Uterus (tissue), 4 donors: Measurements from ENCODE around the gene PLPP7. TPM values are rescaled to one million over a fixed set of nuclear protein-coding genes. Genes with fewer than 3 reads are reported as not detected.
"Not testable (repeated sequence)": the region's sequence is repeated elsewhere in the genome, so short reads cannot be mapped to it uniquely, and the experiment has no call there.

Experiments used
- DNase-seq, 2 donors: peaks; one replicate each; pipeline ENCODE4 v3.0.0-alpha.2; 2019 to 2020
- H3K27ac ChIP-seq, 2 donors: fragments of 200-600 bp; sonication (generic); 1 replicate in 1 of 2; 2 replicates in 1 of 2; pipeline ENCODE4 v1.5.1; 2016 to 2018
- H3K27me3 ChIP-seq, 2 donors: fragments of 200-600 bp; sonication (generic); one replicate each; pipeline ENCODE4 v1.5.1; 2018 to 2019; ENCODE audit warnings: control low read depth in 1 of 2
- H3K36me3 ChIP-seq, 2 donors: fragments of 200-600 bp; sonication (generic); one replicate each; pipeline ENCODE4 v1.5.1; 2019; ENCODE audit warnings: control low read depth in 1 of 2
- H3K4me1 ChIP-seq, 2 donors: fragments of 200-600 bp; sonication (generic); one replicate each; pipeline ENCODE4 v1.5.1; 2018 to 2019; ENCODE audit warnings: control low read depth in 1 of 2
- H3K4me3 ChIP-seq, 2 donors: fragments of 200-600 bp; sonication (generic); 1 replicate in 1 of 2; 2 replicates in 1 of 2; pipeline ENCODE4 v1.5.1; 2018 to 2019; ENCODE audit warnings: mild to moderate bottlenecking in 1 of 2
- H3K9me3 ChIP-seq, 2 donors: fragments of 200-600 bp; sonication (generic); one replicate each; pipeline ENCODE4 v1.5.1; 2019; ENCODE audit warnings: control low read depth in 1 of 2
- POLR2A ChIP-seq, 2 donors: fragments of 450-650 bp; IDR thresholded peaks; one replicate each; pipeline ENCODE4 v1.6.1; 2016; ENCODE audit warnings: antibody characterized with exemption in 2 of 2, mild to moderate bottlenecking in 1 of 2, moderate library complexity in 1 of 2
- intact Hi-C: fragments of 100-400 bp; cut with DNase I; formaldehyde crosslinking; loops from one replicate; pipeline ENCODE4 v1.15.1; 2023; ENCODE audit warnings: low total_unique reads
- total RNA-seq, 4 donors: library from RNA; depleted of rRNA in 3 of 4; stranded (reverse); fragments of >200 nt in 3 of 4; gene quantifications; one replicate each; pipeline versions ENCODE4 v1.1.0 to v1.2.4, GENCODE V29; 2014 to 2023
- TF ChIP-seq, protein P1 (sequence below), 4 experiments: fragments of 200-600 bp in 2 of 4; fragments of 450-650 bp in 2 of 4; sonication (generic) in 2 of 4; IDR thresholded peaks; one replicate each; pipeline ENCODE4 v1.5.1; 2016 to 2019; ENCODE audit warnings: antibody characterized with exemption in 4 of 4, mild to moderate bottlenecking in 2 of 4, moderate library complexity in 1 of 4
- donor health status: DM: yes; HTN: yes; CAD: no.

The PLPP7 gene
- total RNA-seq, 4 donors from 2014 or later, result 6.3 to 45.3 (median 8.1) TPM

GRCh38 chr9:131324736-131325679 lies 35.5 kb downstream of the PLPP7 start:
- intact Hi-C loops, result loop anchor here (10.0 kb wide), 1 partner anchor 60 kb away; no protein-coding TSS in a partner anchor
- Histone ChIP-seq H3K9me3 (no peaks in the 10 kb centered on the region), H3K4me1 (no peaks in the 10 kb centered on the region), H3K36me3 (no peaks in the 10 kb centered on the region), H3K27ac (no peak overlapping the region), H3K27me3 (no peaks in the 10 kb centered on the region), H3K4me3 (no peak overlapping the region)
- DNase-seq, result no peak
- no peak for TF ChIP-seq POLR2A (IDR thresholded peaks at IDR 0.05)
- TF ChIP-seq, protein P1, sequence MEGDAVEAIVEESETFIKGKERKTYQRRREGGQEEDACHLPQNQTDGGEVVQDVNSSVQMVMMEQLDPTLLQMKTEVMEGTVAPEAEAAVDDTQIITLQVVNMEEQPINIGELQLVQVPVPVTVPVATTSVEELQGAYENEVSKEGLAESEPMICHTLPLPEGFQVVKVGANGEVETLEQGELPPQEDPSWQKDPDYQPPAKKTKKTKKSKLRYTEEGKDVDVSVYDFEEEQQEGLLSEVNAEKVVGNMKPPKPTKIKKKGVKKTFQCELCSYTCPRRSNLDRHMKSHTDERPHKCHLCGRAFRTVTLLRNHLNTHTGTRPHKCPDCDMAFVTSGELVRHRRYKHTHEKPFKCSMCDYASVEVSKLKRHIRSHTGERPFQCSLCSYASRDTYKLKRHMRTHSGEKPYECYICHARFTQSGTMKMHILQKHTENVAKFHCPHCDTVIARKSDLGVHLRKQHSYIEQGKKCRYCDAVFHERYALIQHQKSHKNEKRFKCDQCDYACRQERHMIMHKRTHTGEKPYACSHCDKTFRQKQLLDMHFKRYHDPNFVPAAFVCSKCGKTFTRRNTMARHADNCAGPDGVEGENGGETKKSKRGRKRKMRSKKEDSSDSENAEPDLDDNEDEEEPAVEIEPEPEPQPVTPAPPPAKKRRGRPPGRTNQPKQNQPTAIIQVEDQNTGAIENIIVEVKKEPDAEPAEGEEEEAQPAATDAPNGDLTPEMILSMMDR (IDR thresholded peaks at IDR 0.05), result no peak

DNA sequence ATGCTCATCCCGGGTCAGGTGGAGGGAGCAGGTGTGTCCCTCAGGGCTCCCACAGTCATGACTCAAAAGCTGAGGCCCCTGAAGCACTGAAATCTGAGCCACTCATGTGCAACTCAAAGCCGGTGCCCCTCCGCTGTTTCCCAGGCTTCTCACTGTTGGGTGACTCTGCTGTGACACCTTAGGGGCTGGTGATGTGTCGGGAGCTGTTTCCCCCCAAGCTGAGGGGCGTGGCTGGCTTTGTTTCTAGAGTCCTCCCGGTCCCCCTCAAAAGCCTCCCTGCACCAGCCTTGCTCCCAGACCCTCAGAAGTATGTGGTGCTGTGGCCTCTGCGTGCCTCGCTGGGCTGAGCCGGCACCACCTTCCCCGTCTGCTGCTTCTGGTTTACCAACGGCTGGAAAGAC lies 39.7 kb downstream of the PLPP7 start:
- H3K27ac ChIP-seq, result no peak overlapping the region
- no peaks in the 10 kb centered on the region for H3K36me3 ChIP-seq
- H3K4me1 ChIP-seq, result no peaks in the 10 kb centered on the region
- no peak for DNase-seq
- H3K4me3 ChIP-seq, result no peak overlapping the region
- TF ChIP-seq, protein P1 (IDR thresholded peaks at IDR 0.05), result no peak
- TF ChIP-seq POLR2A (IDR thresholded peaks at IDR 0.05), result no peak
- intact Hi-C loops, result loop anchor here (10.0 kb wide), 1 partner anchor 64 kb away; no protein-coding TSS in a partner anchor
- no peaks in the 10 kb centered on the region for H3K9me3 ChIP-seq
- no peaks in the 10 kb centered on the region for H3K27me3 ChIP-seq

DNA sequence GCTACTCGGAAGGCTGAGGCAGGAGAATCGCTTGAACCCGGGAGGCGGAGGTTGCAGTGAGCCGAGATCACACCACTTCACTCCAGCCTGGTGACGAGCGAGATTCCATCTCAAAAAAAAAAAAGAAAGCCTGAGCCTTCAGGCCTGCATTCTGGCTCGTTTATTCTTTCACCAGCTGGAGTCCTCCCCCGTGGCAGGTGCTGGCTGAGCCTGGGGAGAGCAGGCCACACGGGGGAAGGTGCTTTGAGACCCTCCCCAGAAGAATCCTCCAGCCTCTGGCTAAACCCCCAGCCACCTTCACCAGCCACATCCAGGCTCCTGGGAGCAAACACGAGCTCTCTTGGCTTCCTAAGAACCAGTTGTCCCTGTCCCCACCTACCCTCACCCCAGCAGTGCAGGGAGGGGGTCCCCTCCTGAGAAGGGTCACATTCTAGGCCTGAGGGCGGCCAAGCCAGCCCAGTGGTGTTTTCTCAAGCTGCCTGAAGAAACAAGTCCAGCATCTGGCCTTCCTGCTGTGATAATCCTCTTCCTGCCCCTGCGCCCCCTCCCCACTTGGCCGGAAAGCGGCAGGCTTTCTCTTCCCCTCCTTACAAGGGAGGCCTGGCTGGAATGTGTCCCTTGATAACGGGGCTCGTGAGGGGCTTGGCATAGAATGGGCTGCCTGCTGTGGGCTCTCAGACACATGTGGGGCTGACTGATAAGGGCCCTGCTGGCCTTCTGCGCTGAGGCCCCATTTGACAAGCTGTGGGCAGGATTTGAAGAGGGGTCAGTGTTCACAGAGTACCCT lies 41.5 kb downstream of the PLPP7 start:
- H3K4me1 ChIP-seq, result no peaks in the 10 kb centered on the region
- H3K27ac ChIP-seq, result no peak overlapping the region
- DNase-seq, result no peak
- no peak overlapping the region for H3K4me3 ChIP-seq
- no peaks in the 10 kb centered on the region for H3K27me3 ChIP-seq
- H3K36me3 ChIP-seq, result no peaks in the 10 kb centered on the region
- TF ChIP-seq POLR2A (IDR thresholded peaks at IDR 0.05), result no peak
- TF ChIP-seq, protein P1 (IDR thresholded peaks at IDR 0.05), result no peak
- H3K9me3 ChIP-seq, result no peaks in the 10 kb centered on the region
- intact Hi-C loops, result no loop called here

DNA sequence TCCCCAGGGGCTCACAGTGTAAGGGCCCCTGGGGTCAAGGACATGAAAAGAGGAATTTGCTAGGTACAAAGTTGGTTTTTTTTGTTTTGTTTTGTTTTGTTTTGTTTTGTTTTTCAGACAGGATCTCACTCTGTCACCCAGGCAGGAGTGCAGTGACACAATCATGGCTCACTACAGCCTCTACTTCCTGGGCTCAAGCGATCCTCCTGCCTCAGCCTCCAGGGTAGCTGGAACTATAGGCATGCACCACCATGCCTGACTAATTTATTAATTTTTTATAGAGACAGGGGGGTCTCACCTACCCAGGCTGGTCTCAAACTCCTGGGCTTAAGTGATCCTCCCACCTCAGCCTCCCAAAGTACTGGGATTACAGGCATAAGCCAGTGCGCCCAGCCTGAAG lies 42.5 kb downstream of the PLPP7 start:
- intact Hi-C loops, H3K4me1 ChIP-seq, H3K27me3 ChIP-seq, DNase-seq, H3K9me3 ChIP-seq, H3K4me3 ChIP-seq, H3K36me3 ChIP-seq, H3K27ac ChIP-seq: not testable (repeated sequence)

DNA sequence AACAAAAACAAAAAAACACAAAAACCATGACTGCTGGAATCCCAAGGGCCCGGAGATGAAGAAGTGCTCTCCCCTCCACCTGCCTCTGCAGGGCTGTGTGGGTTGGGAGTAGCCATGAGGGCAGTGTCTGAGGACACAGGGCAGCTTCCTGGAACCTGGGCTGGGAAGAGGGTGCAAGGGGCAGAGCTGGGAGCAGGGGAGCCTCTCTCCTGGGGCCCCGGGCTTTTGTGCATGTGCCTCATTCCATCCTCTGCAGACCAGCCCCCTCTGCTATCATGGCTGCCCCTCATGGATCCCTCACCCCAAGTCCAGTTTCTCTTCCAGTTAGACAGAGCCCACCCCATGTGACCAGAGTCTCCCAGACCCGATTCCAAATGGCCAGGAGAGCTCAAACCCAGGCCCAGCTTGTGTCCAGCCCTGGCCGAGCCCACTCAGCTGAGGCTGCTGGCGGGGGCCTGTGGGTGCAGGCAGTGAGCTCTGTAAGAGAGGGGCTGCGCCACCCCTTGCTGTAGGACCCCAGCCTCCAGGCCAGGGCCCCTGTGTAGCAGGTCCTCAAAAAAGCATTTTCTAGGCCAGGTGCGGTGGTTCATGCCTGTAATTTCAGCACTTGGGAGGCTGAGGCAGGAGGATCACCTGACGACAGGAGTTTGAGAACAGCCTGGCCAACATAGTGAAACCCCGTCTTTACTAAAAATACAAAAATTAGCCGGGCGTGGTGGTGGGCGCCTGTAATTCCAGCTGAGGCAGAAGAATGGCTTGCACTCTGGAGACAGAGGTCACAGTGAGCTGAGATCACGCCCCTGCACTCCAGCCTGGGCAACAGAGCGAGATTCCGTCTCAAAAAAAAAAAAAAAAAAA lies 44.5 kb downstream of the PLPP7 start:
- Histone ChIP-seq H3K4me1 (no peaks in the 10 kb centered on the region), H3K9me3 (no peaks in the 10 kb centered on the region), H3K36me3 (no peaks in the 10 kb centered on the region), H3K4me3 (no peak overlapping the region), H3K27me3 (no peaks in the 10 kb centered on the region), H3K27ac (no peak overlapping the region)
- TF ChIP-seq POLR2A (IDR thresholded peaks at IDR 0.05), result no peak
- TF ChIP-seq, protein P1 (IDR thresholded peaks at IDR 0.05), result no peak
- intact Hi-C loops, result no loop called here
- no peak for DNase-seq
